WTC11 (cell line): ENCODE data around the gene SENP7. TPM values are rescaled to one million over a fixed set of nuclear protein-coding genes. Genes with fewer than 3 reads are reported as not detected.

ENCODE experiments used
- ATAC-seq: fragments of 200-7000 bp; cut with Tn5 transposase; 2 replicates; pipeline ENCODE4 v1.10.0; 2021; ENCODE audit warnings: mild to moderate bottlenecking, moderate library complexity
- CTCF ChIA-PET: fragments of 300-600 bp; sonication (Branson Sonifier 250); formaldehyde crosslinking; loops from one replicate; lab custom pipeline; 2021; ENCODE audit warnings: antibody characterized with exemption; lab: Charles Lee
- POLR2A ChIA-PET: fragments of 350-600 bp; sonication (Branson Sonifier 250); formaldehyde crosslinking; loops from one replicate; lab custom pipeline; 2021; ENCODE audit warnings: antibody characterized with exemption; lab: Charles Lee
- DNase-seq: peaks from one replicate; pipeline ENCODE4 v3.0.0; 2021; ENCODE audit warnings: low spot score
- H3K27ac Mint-ChIP-seq: 2 replicates; pipeline ENCODE4 v1.8.0; 2021; ENCODE audit warnings: mixed read lengths
- H3K27me3 Mint-ChIP-seq: 2 replicates; pipeline ENCODE4 v1.8.0; 2021; ENCODE audit warnings: low read depth, mild to moderate bottlenecking, moderate library complexity, mixed read lengths
- H3K36me3 Mint-ChIP-seq: 2 replicates; pipeline ENCODE4 v1.8.0; 2021; ENCODE audit warnings: mixed read lengths
- H3K4me1 Mint-ChIP-seq: 2 replicates; pipeline ENCODE4 v1.8.0; 2022; ENCODE audit warnings: mixed read lengths
- H3K4me3 Mint-ChIP-seq: 2 replicates; pipeline ENCODE4 v1.8.0; 2021; ENCODE audit warnings: mild to moderate bottlenecking, moderate library complexity, mixed read lengths
- H3K9me3 Mint-ChIP-seq: 2 replicates; pipeline ENCODE4 v1.8.0; 2021; ENCODE audit warnings: mixed read lengths
- ELF4 ChIP-seq: sonication (generic); formaldehyde crosslinking; IDR thresholded peaks from 2 replicates; pipeline ENCODE4 v1.8.1; 2022; ENCODE audit warnings: low read depth, mild to moderate bottlenecking, moderate library complexity, missing genetic modification reagents
- EMX1 ChIP-seq: fragments of 250-450 bp; sonication (Bioruptor Pico); IDR thresholded peaks from 2 replicates; pipeline ENCODE4 v1.8.0; 2021; ENCODE audit warnings: mild to moderate bottlenecking
- ESRRA ChIP-seq: sonication (generic); formaldehyde crosslinking; IDR thresholded peaks from 2 replicates; pipeline ENCODE4 v1.8.1; 2022; ENCODE audit warnings: mild to moderate bottlenecking, missing genetic modification reagents, borderline replicate concordance
- FOXK1 ChIP-seq: sonication (generic); formaldehyde crosslinking; IDR thresholded peaks from 2 replicates; pipeline ENCODE4 v1.8.0; 2022; ENCODE audit warnings: mild to moderate bottlenecking, moderate library complexity, missing genetic modification reagents
- FOXP1 ChIP-seq: sonication (generic); formaldehyde crosslinking; IDR thresholded peaks from 2 replicates; pipeline ENCODE4 v1.8.0; 2022; ENCODE audit warnings: missing genetic modification reagents, mild to moderate bottlenecking, moderate library complexity, borderline replicate concordance
- GABPB1 ChIP-seq: sonication (generic); formaldehyde crosslinking; IDR thresholded peaks from 2 replicates; pipeline ENCODE4 v1.8.1; 2023; ENCODE audit warnings: mild to moderate bottlenecking, missing genetic modification reagents
- GRHL2 ChIP-seq: fragments of 250-450 bp; sonication (Bioruptor Pico); IDR thresholded peaks from 2 replicates; pipeline ENCODE4 v1.8.0; 2022; ENCODE audit warnings: mild to moderate bottlenecking, moderate library complexity; ENCODE audit not compliant: insufficient replicate concordance, severe bottlenecking
- JAZF1 ChIP-seq: fragments of 250-450 bp; sonication (Bioruptor Pico); IDR thresholded peaks from 2 replicates; pipeline ENCODE4 v1.9.0; 2021; ENCODE audit warnings: moderate library complexity, mild to moderate bottlenecking, inconsistent platforms
- MXD4 ChIP-seq: fragments of 250-450 bp; sonication (Bioruptor Pico); IDR thresholded peaks from 2 replicates; pipeline ENCODE4 v1.8.0; 2021; ENCODE audit warnings: mild to moderate bottlenecking, moderate library complexity, borderline replicate concordance
- NFE2L1 ChIP-seq: sonication (generic); formaldehyde crosslinking; IDR thresholded peaks from 2 replicates; pipeline ENCODE4 v1.8.1; 2023; ENCODE audit warnings: missing genetic modification reagents
- NFYB ChIP-seq: sonication (generic); formaldehyde crosslinking; conservative IDR thresholded peaks from 2 replicates; pipeline ENCODE4 v1.8.0; 2022; ENCODE audit warnings: low read depth, missing genetic modification reagents
- RELA ChIP-seq: sonication (generic); formaldehyde crosslinking; IDR thresholded peaks from 2 replicates; pipeline ENCODE4 v1.8.1; 2022; ENCODE audit warnings: missing genetic modification reagents, mild to moderate bottlenecking, borderline replicate concordance
- SOX15 ChIP-seq: fragments of 250-450 bp; sonication (Bioruptor Pico); IDR thresholded peaks from 2 replicates; pipeline ENCODE4 v1.9.0; 2021; ENCODE audit warnings: mild to moderate bottlenecking
- TP53 ChIP-seq: sonication (generic); formaldehyde crosslinking; IDR thresholded peaks from 2 replicates; pipeline ENCODE4 v1.8.1; 2023; ENCODE audit warnings: mild to moderate bottlenecking, missing genetic modification reagents
- ZBTB21 ChIP-seq: sonication (generic); formaldehyde crosslinking; IDR thresholded peaks from 2 replicates; pipeline ENCODE4 v1.8.1; 2023; ENCODE audit warnings: mild to moderate bottlenecking, missing genetic modification reagents, borderline replicate concordance
- ZNF121 ChIP-seq: sonication (generic); formaldehyde crosslinking; IDR thresholded peaks from 2 replicates; pipeline ENCODE4 v1.8.0; 2023; ENCODE audit warnings: missing genetic modification reagents
- ZNF317 ChIP-seq: sonication (generic); formaldehyde crosslinking; IDR thresholded peaks from 2 replicates; pipeline ENCODE4 v1.8.1; 2023; ENCODE audit warnings: low read depth, mild to moderate bottlenecking, moderate library complexity, missing genetic modification reagents, borderline replicate concordance
- ZNF423 ChIP-seq: fragments of 250-450 bp; sonication (Bioruptor Pico); IDR thresholded peaks from 2 replicates; pipeline ENCODE4 v2.1.2; 2022; ENCODE audit warnings: mild to moderate bottlenecking, moderate library complexity
- total RNA-seq: library from RNA; stranded (reverse); gene quantifications from 3 replicates; pipeline ENCODE4 v1.2.3, GENCODE V29; 2021
- TF ChIP-seq, protein P1 (sequence below): sonication (generic); formaldehyde crosslinking; IDR thresholded peaks from 2 replicates; pipeline ENCODE4 v1.8.1; 2023; ENCODE audit warnings: mild to moderate bottlenecking, missing genetic modification reagents, borderline replicate concordance
- TF ChIP-seq, protein P2 (sequence below): fragments of 200-600 bp; IDR thresholded peaks from 2 replicates; pipeline ENCODE4 v1.8.0; 2022; ENCODE audit warnings: antibody characterized with exemption
- TF ChIP-seq, protein P3 (sequence below): sonication (generic); formaldehyde crosslinking; IDR thresholded peaks from 2 replicates; pipeline ENCODE4 v1.8.0; 2023; ENCODE audit warnings: missing genetic modification reagents
- TF ChIP-seq, protein P4 (sequence below): sonication (generic); formaldehyde crosslinking; IDR thresholded peaks from 2 replicates; pipeline ENCODE4 v1.8.1; 2022; ENCODE audit warnings: mild to moderate bottlenecking, moderate library complexity, missing genetic modification reagents
- TF ChIP-seq, protein P5 (sequence below): sonication (generic); formaldehyde crosslinking; IDR thresholded peaks from 2 replicates; pipeline ENCODE4 v1.8.1; 2022; ENCODE audit warnings: missing genetic modification reagents, borderline replicate concordance
- TF ChIP-seq, protein P6 (sequence below): sonication (generic); formaldehyde crosslinking; IDR thresholded peaks from 2 replicates; pipeline ENCODE4 v1.8.1; 2023; ENCODE audit warnings: mild to moderate bottlenecking, missing genetic modification reagents, moderate library complexity
- TF ChIP-seq, protein P7 (sequence below): sonication (generic); formaldehyde crosslinking; IDR thresholded peaks from 2 replicates; pipeline ENCODE4 v1.8.0; 2022; ENCODE audit warnings: mild to moderate bottlenecking, missing genetic modification reagents

The SENP7 gene
- total RNA-seq, 1 experiment from 2014 or later, result 10.5 TPM

DNA sequence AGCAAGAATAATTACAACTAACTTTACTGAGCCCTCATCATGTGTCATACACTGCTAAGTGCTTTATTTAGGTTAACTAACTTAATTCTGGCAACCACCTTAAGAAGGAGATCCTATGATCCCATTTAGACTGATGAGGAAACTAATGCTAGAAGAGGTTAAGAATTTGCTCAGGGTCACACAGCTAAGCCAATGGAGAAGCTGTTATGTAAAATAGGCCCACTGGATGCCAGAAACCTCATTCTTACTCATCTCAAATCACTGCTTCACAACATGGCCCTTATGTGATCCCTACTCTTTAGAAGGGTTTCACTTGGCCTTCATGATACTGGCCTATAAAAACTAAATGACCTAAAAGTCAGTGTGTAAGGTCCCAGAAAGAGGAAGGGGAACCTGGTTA, 233.8 kb downstream of the SENP7 start:
- ChIA-PET CTCF (no interaction called here), POLR2A (no interaction called here)
- H3K27me3 Mint-ChIP-seq, result peaks cover 49% of the 10 kb centered on the region
- TF ChIP-seq, protein P1, sequence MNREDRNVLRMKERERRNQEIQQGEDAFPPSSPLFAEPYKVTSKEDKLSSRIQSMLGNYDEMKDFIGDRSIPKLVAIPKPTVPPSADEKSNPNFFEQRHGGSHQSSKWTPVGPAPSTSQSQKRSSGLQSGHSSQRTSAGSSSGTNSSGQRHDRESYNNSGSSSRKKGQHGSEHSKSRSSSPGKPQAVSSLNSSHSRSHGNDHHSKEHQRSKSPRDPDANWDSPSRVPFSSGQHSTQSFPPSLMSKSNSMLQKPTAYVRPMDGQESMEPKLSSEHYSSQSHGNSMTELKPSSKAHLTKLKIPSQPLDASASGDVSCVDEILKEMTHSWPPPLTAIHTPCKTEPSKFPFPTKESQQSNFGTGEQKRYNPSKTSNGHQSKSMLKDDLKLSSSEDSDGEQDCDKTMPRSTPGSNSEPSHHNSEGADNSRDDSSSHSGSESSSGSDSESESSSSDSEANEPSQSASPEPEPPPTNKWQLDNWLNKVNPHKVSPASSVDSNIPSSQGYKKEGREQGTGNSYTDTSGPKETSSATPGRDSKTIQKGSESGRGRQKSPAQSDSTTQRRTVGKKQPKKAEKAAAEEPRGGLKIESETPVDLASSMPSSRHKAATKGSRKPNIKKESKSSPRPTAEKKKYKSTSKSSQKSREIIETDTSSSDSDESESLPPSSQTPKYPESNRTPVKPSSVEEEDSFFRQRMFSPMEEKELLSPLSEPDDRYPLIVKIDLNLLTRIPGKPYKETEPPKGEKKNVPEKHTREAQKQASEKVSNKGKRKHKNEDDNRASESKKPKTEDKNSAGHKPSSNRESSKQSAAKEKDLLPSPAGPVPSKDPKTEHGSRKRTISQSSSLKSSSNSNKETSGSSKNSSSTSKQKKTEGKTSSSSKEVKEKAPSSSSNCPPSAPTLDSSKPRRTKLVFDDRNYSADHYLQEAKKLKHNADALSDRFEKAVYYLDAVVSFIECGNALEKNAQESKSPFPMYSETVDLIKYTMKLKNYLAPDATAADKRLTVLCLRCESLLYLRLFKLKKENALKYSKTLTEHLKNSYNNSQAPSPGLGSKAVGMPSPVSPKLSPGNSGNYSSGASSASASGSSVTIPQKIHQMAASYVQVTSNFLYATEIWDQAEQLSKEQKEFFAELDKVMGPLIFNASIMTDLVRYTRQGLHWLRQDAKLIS, result no peak
- TF ChIP-seq MXD4 (CRISPR knock-in tag) (no peak), ZBTB21 (CRISPR knock-in tag) (no peak), ELF4 (no peak), SOX15 (no peak), FOXK1 (CRISPR knock-in tag) (no peak), JAZF1 (CRISPR knock-in tag) (no peak), FOXP1 (CRISPR knock-in tag) (no peak)
- TF ChIP-seq, protein P2, sequence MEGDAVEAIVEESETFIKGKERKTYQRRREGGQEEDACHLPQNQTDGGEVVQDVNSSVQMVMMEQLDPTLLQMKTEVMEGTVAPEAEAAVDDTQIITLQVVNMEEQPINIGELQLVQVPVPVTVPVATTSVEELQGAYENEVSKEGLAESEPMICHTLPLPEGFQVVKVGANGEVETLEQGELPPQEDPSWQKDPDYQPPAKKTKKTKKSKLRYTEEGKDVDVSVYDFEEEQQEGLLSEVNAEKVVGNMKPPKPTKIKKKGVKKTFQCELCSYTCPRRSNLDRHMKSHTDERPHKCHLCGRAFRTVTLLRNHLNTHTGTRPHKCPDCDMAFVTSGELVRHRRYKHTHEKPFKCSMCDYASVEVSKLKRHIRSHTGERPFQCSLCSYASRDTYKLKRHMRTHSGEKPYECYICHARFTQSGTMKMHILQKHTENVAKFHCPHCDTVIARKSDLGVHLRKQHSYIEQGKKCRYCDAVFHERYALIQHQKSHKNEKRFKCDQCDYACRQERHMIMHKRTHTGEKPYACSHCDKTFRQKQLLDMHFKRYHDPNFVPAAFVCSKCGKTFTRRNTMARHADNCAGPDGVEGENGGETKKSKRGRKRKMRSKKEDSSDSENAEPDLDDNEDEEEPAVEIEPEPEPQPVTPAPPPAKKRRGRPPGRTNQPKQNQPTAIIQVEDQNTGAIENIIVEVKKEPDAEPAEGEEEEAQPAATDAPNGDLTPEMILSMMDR, result no peak
- TF ChIP-seq, protein P3, sequence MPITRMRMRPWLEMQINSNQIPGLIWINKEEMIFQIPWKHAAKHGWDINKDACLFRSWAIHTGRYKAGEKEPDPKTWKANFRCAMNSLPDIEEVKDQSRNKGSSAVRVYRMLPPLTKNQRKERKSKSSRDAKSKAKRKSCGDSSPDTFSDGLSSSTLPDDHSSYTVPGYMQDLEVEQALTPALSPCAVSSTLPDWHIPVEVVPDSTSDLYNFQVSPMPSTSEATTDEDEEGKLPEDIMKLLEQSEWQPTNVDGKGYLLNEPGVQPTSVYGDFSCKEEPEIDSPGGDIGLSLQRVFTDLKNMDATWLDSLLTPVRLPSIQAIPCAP, result no peak
- TF ChIP-seq, protein P4, sequence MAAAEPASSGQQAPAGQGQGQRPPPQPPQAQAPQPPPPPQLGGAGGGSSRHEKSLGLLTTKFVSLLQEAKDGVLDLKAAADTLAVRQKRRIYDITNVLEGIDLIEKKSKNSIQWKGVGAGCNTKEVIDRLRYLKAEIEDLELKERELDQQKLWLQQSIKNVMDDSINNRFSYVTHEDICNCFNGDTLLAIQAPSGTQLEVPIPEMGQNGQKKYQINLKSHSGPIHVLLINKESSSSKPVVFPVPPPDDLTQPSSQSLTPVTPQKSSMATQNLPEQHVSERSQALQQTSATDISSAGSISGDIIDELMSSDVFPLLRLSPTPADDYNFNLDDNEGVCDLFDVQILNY (CRISPR knock-in tag), result no peak
- TF ChIP-seq, protein P5, sequence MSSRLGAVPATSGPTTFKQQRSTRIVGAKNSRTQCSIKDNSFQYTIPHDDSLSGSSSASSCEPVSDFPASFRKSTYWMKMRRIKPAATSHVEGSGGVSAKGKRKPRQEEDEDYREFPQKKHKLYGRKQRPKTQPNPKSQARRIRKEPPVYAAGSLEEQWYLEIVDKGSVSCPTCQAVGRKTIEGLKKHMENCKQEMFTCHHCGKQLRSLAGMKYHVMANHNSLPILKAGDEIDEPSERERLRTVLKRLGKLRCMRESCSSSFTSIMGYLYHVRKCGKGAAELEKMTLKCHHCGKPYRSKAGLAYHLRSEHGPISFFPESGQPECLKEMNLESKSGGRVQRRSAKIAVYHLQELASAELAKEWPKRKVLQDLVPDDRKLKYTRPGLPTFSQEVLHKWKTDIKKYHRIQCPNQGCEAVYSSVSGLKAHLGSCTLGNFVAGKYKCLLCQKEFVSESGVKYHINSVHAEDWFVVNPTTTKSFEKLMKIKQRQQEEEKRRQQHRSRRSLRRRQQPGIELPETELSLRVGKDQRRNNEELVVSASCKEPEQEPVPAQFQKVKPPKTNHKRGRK (CRISPR knock-in tag), result no peak
- TF ChIP-seq, protein P6, sequence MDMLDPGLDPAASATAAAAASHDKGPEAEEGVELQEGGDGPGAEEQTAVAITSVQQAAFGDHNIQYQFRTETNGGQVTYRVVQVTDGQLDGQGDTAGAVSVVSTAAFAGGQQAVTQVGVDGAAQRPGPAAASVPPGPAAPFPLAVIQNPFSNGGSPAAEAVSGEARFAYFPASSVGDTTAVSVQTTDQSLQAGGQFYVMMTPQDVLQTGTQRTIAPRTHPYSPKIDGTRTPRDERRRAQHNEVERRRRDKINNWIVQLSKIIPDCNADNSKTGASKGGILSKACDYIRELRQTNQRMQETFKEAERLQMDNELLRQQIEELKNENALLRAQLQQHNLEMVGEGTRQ (CRISPR knock-in tag), result no peak
- no peaks in the 10 kb centered on the region for H3K36me3 Mint-ChIP-seq
- no peaks in the 10 kb centered on the region for H3K9me3 Mint-ChIP-seq
- ATAC-seq, result no peak; the same call in 1 of the 2 replicates
- no peak overlapping the region for H3K4me3 Mint-ChIP-seq
- 0 out of 2 replicates have a peak, but pooled peaks cover 6% of the 10 kb centered on the region for H3K4me1 Mint-ChIP-seq
- no peak overlapping the region for H3K27ac Mint-ChIP-seq
- DNase-seq, result no peak

DNA sequence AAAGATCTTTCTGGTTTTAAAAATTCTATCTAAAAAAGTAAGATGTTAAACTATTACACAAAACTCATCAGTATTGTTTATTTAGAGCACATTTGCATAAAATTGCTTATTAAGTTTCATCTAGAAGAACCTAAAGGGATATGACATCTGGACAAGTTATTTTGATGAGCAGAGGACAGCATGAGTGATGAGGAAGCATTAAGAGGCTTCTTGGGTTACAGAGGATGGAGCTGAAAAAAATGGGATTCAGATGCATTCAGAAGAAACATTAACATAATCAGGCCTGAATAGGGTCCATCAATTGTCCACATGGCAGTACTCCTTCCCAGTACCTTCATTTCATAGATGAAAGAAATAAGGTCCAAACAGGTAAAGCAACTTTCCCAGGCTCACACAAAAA, 234.3 kb downstream of the SENP7 start:
- Mint-ChIP-seq H3K4me3 (no peak overlapping the region), H3K4me1 (0 out of 2 replicates have a peak, but pooled peaks cover 6% of the 10 kb centered on the region), H3K36me3 (no peaks in the 10 kb centered on the region), H3K27me3 (peaks cover 53% of the 10 kb centered on the region), H3K27ac (no peak overlapping the region), H3K9me3 (no peaks in the 10 kb centered on the region)
- TF ChIP-seq GRHL2 (CRISPR knock-in tag) (no peak), TP53 (no peak), NFE2L1 (CRISPR knock-in tag) (no peak), FOXP1 (CRISPR knock-in tag) (no peak), FOXK1 (CRISPR knock-in tag) (no peak), ZNF317 (CRISPR knock-in tag) (no peak), RELA (CRISPR knock-in tag) (no peak), GABPB1 (CRISPR knock-in tag) (no peak), NFYB (CRISPR knock-in tag) (no peak), EMX1 (CRISPR knock-in tag) (no peak), ESRRA (CRISPR knock-in tag) (no peak), ZNF423 (CRISPR knock-in tag) (no peak), ZNF121 (CRISPR knock-in tag) (no peak)
- TF ChIP-seq, protein P7, sequence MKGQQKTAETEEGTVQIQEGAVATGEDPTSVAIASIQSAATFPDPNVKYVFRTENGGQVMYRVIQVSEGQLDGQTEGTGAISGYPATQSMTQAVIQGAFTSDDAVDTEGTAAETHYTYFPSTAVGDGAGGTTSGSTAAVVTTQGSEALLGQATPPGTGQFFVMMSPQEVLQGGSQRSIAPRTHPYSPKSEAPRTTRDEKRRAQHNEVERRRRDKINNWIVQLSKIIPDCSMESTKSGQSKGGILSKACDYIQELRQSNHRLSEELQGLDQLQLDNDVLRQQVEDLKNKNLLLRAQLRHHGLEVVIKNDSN (CRISPR knock-in tag), result no peak
- POLR2A ChIA-PET, result interaction anchor here (0.6 kb wide), 1 partner anchor 128 kb away, joined by 3 read pairs; no protein-coding TSS in a partner anchor
- CTCF ChIA-PET, result no interaction called here
- DNase-seq, result no peak
- ATAC-seq, result no peak
